NCI-H2227 treated with DMSO at 0.1 percent for 48 hours (cell line): Measurements from ENCODE around the gene CCDC146.
A peak's percentile ranks its signal among the peaks of the same experiment; 100 is the strongest.
"Not testable (repeated sequence)": the region's sequence is repeated elsewhere in the genome, so short reads cannot be mapped to it uniquely, and the experiment has no call there.

Experiments
- DNase-seq: peaks from one replicate; lab custom pipeline; 2025; lab: John Stamatoyannopoulos, UW

The CCDC146 gene, protein sequence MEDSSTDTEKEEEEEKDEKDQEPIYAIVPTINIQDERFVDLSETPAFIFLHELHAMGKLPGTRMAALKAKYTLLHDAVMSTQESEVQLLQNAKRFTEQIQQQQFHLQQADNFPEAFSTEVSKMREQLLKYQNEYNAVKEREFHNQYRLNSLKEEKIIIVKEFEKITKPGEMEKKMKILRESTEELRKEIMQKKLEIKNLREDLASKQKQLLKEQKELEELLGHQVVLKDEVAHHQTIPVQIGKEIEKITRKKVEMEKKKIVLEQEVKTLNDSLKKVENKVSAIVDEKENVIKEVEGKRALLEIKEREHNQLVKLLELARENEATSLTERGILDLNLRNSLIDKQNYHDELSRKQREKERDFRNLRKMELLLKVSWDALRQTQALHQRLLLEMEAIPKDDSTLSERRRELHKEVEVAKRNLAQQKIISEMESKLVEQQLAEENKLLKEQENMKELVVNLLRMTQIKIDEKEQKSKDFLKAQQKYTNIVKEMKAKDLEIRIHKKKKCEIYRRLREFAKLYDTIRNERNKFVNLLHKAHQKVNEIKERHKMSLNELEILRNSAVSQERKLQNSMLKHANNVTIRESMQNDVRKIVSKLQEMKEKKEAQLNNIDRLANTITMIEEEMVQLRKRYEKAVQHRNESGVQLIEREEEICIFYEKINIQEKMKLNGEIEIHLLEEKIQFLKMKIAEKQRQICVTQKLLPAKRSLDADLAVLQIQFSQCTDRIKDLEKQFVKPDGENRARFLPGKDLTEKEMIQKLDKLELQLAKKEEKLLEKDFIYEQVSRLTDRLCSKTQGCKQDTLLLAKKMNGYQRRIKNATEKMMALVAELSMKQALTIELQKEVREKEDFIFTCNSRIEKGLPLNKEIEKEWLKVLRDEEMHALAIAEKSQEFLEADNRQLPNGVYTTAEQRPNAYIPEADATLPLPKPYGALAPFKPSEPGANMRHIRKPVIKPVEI

DNA sequence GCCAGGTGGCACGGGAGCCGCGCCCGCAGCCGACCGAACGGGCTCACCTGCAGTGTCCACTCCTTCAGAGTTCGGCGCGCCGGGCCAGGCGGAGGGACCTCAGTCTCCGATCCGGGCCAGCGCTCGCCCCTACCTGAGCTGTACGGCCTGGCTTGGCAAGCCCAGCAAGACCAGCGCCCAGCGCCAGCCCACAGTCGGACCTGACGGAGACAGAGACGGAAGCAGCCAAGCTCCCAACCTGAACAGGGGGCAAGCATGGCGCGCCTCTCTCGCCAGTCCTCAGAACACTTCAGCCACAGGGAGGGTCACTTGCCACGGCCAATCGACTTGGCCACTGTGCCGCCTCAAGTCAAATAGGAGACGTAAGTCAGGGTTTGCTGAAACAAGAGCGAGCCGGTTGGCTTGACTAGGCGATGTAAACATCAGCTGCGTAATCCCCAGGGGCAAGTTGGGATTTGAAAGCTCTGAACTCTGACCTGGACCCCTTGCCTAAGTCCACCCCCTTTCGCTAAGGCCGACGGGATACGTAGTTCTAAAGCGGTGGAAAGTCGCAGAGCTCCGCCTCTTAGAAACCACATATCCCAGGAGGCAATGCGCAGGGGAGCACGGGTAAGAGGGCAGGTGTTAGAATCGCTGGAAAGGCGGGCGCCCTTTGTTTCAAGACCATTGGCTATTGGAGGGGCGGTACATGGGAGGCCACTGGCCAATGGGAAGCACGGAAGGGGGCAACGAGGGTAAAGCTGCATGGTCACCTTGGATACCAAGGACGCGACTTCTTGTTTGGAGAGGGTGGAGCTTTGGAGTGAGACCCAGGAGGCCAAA, at the start of gene CCDC146:
Gene CCDC146, plus strand, starts transcription at position 756 of the 822 bp plus-strand sequence. CDS start 45,054 bp downstream, outside the sequence.
- peak; percentile 99 for DNase-seq

DNA sequence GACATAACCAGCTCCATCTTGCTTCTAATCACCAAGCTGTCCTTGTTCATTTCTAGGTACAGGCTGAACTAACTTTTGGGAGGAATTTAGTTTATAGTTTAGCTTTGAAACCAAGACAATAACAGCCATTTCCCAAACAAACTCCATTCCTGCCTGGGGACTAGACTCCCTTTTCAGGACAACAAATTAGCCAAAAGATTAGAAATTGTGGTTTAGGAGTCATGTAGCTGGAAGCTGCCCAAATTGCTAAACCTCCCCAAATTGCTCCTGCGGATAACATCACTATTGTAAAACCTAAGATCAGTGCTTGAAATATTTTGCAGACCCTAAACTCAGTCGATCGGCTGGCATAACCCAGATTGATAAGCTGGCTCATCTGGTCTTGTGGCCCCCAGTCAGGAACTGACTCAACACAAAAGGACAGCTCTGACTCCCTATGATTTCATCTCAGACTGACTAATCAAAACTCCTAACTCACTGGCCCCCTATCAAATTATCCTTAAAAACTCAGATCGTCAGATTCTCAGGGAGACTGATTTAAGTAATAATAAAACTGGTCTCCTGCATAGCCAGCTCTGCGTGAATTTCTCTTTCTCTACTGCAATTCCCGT, 47.5 kb upstream of the CCDC146 start:
- not testable (repeated sequence) for DNase-seq

DNA sequence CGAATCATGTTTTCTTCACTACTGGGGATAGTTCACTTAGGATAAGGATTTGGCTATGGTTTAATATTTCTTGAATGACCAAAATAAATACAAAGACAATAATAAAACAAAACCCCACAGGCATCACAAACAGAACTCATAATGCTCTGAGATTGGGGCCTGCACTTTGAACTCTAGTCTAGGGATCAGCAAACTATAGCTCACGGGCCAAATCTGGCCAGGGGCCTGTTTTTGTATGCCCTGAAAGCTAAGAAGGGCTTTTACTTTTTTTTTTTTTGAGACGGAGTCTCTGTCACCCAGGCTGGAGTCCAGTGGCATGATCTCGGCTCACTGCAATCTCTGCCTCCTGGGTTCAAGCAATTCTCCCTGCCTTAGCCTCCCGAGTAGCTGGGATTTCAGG, 45.4 kb upstream of the CCDC146 start:
- not testable (repeated sequence) for DNase-seq

DNA sequence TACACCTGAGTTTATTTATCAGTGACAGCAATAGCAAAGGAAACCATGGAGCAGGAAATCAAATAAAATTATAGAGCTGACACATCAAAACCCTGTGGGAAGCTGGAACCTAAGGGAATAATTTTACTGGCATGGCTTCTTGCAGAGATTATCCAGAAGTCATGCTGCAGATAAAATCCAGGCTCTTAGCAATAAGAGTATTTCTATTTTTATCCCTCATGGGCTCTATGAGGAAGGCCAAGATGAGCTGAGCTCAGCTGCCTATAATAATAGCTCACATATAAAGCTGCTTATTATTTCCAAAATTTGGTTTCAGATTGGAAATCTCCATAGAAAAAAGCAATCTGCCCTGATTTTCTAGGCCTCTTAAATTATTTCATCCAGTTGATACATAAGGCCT, 43.3 kb upstream of the CCDC146 start:
- DNase-seq, result peak; percentile 25

DNA sequence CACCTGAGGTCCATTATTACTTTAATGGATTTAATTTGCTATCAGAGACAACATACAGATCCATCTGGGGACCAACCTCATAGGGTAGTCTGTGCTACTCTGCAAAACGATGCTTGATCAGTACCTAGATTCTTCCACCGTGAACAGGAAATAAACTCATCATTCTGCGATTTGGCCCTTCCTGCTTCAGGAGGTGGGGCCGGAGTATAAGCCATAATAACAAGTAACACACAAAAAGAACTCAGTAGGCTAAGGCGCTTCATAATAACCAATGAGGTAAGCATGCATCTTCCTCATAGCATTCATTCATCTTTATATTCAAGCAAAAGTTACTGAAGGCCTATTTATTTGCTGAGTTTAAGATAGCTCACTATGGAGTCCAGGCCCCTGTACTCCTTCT, 42.8 kb upstream of the CCDC146 start:
- DNase-seq, result not testable (repeated sequence)

DNA sequence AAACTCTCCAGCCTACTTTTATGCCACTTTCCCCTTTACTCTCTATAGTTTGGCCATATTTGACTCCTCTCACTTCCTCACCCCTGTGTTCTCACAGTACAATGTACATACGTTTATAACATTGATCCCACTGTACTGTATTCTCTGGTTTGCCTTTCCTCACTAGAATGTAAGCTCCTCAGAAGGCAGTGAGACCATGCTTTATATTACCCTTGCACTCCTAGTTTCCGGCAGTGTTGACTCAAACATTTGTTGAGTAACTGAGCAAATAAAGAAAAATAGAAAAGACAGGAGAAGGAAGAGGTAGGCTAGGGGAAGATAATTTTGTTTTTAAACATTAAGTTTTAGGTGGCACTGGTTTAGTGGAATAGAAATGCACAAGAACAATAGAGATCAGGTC, 42.2 kb upstream of the CCDC146 start:
- DNase-seq, result not testable (repeated sequence)

DNA sequence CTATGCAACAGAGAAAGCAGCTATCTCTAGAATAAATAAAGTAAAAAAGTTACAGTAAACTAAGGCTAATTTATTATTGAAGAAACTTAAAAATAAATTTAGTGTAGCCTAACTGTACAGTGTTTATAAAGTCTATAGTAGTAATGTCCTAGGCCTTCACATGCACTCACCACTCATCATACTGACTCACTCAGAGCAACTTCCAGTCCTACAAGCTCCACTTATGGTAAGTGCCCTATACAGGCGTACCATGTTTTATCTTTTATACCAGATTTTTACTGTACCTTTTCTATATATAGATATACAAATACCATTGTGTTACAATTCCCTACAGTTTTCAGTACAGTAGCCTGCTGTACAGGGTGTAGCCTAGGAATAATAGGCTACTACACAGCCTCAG, 40.2 kb upstream of the CCDC146 start:
- not testable (repeated sequence) for DNase-seq

DNA sequence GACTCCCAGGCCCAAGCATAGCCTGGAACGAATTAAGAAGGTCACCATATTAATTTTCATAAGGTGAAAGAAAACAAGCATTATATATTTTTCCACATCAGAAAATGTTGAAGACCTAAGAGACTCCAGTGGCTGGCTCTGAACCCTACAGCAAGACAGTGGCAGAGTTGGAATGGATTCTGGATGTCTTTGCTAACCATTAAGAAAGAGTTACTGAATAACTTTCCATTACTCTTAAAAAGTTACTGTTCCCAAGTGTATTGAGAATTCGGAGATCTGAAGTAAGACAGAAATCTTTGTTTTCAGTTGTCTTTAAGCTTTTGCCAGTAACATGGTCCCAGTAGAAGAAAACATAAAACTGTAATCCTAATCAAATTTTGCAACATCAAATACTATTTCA, 30.1 kb upstream of the CCDC146 start:
- not testable (repeated sequence) for DNase-seq

DNA sequence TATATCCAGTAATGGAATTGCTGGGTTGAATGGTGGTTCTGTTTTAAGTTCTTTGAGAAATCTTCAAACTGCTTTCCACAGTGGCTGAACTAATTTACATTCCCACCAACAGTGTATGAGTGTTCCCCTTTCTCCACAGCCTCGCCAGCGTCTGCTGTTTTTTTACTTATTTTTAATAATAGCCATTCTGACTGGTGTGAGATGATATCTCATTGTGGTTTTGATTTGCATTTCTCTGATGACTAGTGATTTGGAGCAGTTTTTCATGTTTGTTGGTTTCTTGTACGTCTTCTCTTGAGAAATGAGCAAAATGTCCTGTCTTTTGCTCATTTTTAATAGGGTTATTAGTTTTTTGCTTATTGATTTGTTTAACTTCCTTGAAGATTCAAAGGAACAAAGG, 21.9 kb upstream of the CCDC146 start:
- not testable (repeated sequence) for DNase-seq

DNA sequence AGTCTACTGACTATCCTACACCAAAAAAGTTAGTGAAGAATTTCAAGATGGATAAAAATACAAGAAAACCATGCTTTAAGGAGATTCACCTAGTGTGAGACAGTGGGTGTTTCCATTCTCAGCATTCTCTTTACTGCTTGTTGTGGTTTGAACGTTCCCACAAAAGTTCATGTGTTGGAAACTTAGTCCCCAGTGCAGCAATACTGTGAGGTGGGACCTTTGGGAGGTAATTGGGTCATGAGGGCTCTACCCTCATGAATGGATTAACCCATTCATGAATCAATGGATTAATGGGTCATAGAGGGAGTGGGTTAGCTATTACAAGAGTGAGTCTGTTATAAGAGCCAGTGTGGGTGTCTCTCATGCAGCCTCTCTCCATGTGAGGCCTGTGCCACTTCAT, 21.2 kb upstream of the CCDC146 start:
- not testable (repeated sequence) for DNase-seq

DNA sequence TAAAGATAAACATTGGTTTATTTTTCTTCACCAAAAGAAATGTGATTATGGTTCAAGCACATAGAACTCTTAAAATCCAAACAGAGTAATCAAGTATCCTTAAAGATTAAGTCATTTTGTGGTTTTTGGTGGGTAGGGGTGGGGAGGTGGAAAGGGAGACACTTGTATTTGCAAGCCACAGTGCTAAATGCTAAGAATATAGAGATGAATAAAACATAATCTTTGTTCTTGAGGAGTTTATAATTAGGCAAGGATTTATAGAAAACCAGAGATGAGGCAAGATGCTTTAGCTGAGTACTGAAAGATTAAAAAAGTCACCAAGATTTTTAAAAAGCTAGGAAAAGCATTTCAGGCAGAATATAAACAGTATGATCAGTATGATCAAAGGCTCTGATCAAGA, 19.7 kb upstream of the CCDC146 start:
- DNase-seq, result not testable (repeated sequence)

DNA sequence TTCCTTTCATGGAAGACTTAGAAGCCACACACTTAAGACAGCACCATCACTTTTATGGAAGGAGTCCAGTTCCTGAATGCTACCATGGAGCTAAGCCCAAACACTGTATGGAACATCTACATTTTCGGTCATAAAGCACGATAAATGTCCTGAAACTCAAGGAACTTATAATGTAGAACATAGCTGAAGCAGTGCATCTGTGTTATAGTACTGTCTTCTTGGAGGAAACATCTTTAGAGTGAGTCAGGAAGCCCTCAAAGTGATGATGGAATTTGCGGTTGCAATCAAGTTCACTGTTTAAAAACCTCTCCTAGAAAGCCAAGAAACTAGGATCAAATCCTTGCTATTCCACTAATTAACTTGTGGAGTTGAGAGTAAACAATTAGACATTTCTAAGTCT, 16.5 kb upstream of the CCDC146 start:
- not testable (repeated sequence) for DNase-seq

DNA sequence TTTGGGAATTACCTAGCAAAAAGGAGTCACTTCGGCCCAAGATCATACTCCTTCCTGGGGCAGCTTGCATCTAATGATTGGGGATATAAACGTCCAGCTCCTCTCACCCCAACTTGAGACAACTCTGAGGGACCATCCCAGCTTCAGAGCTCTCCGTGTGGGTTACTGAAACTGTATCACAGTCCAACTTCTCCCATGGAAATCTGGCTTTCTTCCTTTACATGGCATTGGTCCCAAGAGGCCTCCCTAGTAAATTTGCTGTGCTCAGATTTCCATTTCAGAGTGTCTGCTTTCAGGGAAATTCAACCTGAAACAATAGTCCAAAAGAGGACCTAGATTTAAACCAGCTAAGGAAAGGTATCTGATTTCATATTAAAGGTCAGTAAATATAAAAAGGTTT, 14.8 kb upstream of the CCDC146 start:
- not testable (repeated sequence) for DNase-seq

DNA sequence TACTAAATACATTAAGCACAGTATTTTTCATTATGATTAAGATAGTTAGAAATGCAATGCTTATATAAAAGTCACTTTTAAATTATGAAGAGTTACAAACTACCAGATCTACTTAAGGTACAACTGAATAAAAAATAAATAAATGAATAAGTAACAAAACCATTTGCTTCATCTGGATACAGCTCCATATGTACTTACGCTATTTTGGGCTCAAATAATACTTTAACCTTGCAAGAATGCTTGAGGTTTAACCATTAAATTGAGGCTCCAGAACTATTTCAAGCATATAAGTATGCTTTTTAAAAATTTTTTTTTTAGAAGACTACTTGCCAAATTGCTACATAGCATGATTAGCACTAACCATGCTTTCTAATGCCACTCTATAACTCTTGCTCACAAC, 14.1 kb upstream of the CCDC146 start:
- DNase-seq, result not testable (repeated sequence)

DNA sequence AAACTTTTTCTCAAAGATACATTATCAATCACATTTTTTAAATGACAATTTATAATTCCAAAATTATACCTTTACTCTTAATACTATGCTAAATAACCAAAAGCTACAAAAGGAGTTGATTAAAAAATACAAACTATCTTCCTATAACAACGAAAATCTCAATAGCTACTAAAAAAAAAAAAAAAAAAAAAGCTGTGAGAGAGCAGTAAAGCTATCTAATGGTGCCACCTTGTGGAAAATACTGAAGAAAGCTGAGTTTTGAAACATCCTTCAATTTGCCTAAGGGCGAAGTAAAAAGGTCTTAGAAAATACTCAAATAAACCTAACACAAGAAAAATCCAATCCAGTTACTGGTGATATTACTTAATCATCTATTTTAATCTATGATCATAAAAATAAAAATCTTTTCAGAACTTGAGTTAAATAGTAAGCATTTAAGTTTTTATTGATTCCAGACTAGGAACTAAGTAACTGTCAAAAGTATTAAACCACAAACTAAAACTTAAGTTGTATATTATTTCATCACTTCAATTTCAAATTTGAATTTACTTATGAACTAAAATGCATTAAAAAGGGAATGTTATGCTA, 9.6 kb upstream of the CCDC146 start:
- not testable (repeated sequence) for DNase-seq

DNA sequence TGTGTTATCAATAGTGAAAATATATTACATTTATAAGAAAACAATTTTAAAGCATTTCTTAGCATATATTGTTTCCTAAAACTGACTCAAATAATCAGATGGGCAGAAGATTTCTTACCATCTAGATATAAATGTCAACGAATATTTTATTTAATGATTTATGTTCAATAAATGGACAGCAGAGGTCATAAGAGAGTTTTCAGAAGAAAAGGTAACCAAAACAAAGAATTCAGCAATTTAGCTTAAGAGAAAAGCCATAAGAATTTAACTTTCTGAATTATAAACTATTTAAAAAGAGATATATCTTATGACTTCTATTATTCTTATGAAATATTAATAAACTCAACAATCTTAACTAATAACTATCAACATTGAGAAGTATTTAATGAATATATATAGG, 3.1 kb downstream of the CCDC146 start:
- DNase-seq, result not testable (repeated sequence)

DNA sequence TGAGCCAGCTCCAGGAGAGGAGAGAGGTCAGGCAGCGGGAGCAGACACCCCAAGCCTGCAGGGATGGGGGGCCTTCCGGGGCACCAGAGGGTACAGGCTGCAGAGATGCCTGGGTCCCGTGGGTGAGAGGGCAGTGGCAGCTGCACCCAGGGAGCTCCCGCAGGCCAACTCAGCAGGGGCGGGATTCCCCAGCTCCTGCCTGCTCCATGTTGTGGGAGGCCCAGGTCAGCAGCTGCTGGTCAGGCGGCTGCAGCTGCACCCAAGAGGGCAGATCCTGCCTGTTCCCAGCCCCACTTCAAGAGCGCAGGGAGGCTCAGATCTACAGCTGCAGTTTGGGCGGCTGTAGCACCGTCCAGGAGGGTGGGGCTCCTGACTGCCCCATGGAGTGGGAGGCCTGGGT, 4.6 kb downstream of the CCDC146 start:
- not testable (repeated sequence) for DNase-seq

DNA sequence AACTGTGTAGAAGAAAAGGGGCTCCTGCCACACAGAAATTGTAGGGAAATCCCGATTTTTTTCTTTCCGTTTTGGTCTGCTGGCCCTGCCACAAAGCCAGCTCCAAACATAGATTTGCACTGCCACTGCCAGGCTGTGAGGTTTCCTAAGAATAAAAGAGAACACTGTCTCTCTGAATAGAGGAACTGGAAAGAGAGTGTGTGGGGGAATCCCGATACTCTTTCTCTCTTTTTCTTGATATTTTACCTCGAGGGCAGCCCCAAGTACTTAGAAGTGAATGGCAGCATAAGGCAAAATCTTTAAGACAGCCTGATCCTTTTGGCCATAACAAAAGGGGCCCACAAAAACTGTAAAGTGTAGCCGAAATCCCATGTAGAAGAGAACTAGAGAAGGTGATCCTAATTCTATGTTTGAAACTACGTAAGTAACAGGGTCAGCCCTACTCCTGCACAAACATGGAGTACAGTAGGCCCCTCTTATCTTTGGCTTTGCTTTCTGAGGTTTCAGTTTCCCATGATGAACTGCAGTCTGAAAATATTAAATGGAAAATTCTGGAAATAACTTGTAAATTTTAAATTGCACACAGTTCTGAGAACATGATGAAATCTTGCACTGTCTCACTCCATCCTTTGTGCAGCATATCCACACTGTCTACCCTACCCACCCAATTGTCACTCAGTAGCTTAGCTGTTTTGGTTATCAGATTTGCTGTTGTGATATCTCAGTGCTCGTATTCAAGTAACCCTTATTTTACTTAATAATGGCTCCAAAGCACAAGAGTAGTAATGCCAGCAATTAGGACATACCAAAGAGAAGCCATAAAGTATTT, 6.4 kb downstream of the CCDC146 start:
- DNase-seq, result not testable (repeated sequence)

DNA sequence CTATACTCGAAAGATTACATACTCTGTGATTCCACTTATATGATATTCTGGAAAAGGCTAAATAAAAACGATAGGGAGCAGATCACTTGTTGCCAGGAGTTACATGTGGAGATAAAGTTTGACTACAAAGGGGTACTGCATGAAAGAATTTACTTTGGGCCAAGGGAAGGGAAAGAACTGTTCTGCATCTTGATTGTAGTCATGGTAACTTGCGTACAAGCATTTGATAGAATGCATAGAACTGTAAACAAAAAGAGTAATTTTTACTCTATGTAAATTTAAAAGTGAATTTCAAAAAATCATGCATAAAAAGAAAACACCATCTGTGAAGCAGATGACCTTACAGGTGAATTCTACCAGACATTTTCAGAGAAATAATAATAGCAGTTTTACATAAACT, 9.4 kb downstream of the CCDC146 start:
- DNase-seq, result not testable (repeated sequence)

DNA sequence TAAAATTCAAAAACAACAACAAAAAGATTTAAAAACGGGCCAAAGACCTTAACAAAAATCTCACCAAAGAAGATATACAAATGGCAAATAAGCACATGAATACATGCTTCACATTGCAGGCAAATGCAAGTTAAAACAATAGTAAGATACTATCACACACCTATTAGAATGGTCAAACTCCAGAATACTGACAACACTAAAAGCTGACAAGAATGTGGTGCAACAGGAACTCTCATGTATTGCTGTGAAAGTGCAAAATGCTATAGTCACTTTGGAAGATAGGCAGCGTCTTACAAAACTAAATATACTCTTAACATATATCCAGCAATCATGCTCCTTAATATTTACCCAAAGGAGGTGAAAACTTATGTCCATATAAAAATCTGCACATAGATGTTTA, 16.3 kb downstream of the CCDC146 start:
- not testable (repeated sequence) for DNase-seq
